ENCODE measurements around the gene SDK2.

DNA sequence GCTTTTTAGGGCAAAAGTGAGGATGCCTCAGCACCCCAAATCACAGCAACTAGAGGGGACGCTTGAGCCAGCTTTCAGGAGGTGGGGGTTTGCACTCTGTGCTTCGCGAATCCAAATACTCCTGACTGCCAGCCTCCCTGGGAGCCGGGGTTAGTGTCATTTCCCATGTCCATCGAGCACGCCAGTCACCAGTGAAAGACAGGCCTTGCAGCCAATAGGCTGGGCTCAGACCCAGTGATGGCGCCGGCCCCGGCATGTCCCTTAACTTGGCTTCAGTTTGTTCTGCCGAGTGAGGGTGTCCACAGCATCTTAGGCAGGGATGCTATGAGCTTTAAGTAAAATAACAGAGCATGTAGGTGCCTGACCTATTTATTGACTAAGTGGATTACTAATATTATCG is 281.5 kb downstream of the SDK2 start:
- TF ChIP-seq RFX5 (IDR thresholded peaks at IDR 0.05; ENCODE audit: low read depth, low read length) (no peak), SRSF7 (optimal IDR thresholded peaks at IDR 0.05; ENCODE audit: low read depth, low read length) (no peak), SREBF1 (IDR thresholded peaks at IDR 0.05; ENCODE audit: borderline replicate concordance, low read depth, low read length) (no peak), NELFE (IDR thresholded peaks at IDR 0.05; ENCODE audit: insufficient read depth, insufficient read length) (no peak), NFIX (CRISPR knock-in tag; IDR thresholded peaks at IDR 0.05; ENCODE audit: low read depth) (no peak), IRF2 (CRISPR knock-in tag; IDR thresholded peaks at IDR 0.05) (no peak), NR2C2 (CRISPR knock-in tag; IDR thresholded peaks at IDR 0.05) (no peak), NR2C2 (tag; IDR thresholded peaks at IDR 0.05) (no peak), SMAD3 (CRISPR knock-in tag; conservative IDR thresholded peaks at IDR 0.05) (no peak), CEBPG (CRISPR knock-in tag; IDR thresholded peaks at IDR 0.05) (no peak), CEBPG (tag; conservative IDR thresholded peaks at IDR 0.05 in 1 of 2, IDR thresholded peaks at IDR 0.05 in 1 of 2) (no peak), HNRNPLL (IDR thresholded peaks at IDR 0.05; ENCODE audit: low read depth, low read length, poor library complexity, severe bottlenecking) (no peak), ZNF121 (CRISPR knock-in tag; conservative IDR thresholded peaks at IDR 0.05) (no peak), NCOA1 (IDR thresholded peaks at IDR 0.05; ENCODE audit: low read depth) (no peak)
- TF ChIP-seq, protein P1, sequence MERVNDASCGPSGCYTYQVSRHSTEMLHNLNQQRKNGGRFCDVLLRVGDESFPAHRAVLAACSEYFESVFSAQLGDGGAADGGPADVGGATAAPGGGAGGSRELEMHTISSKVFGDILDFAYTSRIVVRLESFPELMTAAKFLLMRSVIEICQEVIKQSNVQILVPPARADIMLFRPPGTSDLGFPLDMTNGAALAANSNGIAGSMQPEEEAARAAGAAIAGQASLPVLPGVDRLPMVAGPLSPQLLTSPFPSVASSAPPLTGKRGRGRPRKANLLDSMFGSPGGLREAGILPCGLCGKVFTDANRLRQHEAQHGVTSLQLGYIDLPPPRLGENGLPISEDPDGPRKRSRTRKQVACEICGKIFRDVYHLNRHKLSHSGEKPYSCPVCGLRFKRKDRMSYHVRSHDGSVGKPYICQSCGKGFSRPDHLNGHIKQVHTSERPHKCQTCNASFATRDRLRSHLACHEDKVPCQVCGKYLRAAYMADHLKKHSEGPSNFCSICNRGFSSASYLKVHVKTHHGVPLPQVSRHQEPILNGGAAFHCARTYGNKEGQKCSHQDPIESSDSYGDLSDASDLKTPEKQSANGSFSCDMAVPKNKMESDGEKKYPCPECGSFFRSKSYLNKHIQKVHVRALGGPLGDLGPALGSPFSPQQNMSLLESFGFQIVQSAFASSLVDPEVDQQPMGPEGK (CRISPR knock-in tag; IDR thresholded peaks at IDR 0.05; ENCODE audit: borderline replicate concordance) = no peak
- TF ChIP-seq, protein P2, sequence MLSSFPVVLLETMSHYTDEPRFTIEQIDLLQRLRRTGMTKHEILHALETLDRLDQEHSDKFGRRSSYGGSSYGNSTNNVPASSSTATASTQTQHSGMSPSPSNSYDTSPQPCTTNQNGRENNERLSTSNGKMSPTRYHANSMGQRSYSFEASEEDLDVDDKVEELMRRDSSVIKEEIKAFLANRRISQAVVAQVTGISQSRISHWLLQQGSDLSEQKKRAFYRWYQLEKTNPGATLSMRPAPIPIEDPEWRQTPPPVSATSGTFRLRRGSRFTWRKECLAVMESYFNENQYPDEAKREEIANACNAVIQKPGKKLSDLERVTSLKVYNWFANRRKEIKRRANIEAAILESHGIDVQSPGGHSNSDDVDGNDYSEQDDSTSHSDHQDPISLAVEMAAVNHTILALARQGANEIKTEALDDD (IDR thresholded peaks at IDR 0.05) = no peak

All from K562 (cell line).